ENCODE data around the gene PLCXD1. TPM values are rescaled to one million over a fixed set of nuclear protein-coding genes. Genes with fewer than 3 reads are reported as not detected.

PLCXD1 gene
- total RNA-seq: 4.8 and 7.4 TPM in 2 replicates

GRCh38 chrX:281166-281999, at the start of gene PLCXD1:
Gene PLCXD1, plus strand, starts transcription at chrX:281381. Its CDS starts 2,807 bp downstream, at chrX:284188.

GRCh38 chrX:318739-319578, 37.8 kb downstream of the PLCXD1 start, which contains the start of gene GTPBP6:
Gene GTPBP6, minus strand, starts transcription at chrX:318796. Its CDS starts 9 bp downstream, at chrX:318787.

Other genes with a start within 250 kb of the PLCXD1 start
- 52.2 and 58.5 TPM in 2 replicates for gene GTPBP6, start 37.4 kb downstream of the PLCXD1 start, total RNA-seq
- 12.5 and 12.7 TPM in 2 replicates for gene PPP2R3B, start 105.5 kb downstream of the PLCXD1 start, total RNA-seq

All from subcutaneous preadipocyte (primary cell).